H1 (cell line): Measurements from ENCODE around the gene PACSIN2. TPM values are rescaled to one million over a fixed set of nuclear protein-coding genes. Genes with fewer than 3 reads are reported as not detected.

ENCODE experiments used
- CTCF ChIA-PET: fragments of 300-600 bp; sonication (Branson Sonifier 250); formaldehyde crosslinking; loops from one replicate; lab custom pipeline; 2021; ENCODE audit not compliant: partially characterized antibody; lab: Charles Lee
- POLR2A ChIA-PET: fragments of 300-600 bp; sonication (Branson Sonifier 250); formaldehyde crosslinking; loops from one replicate; lab custom pipeline; 2021; ENCODE audit warnings: inconsistent platforms; ENCODE audit not compliant: partially characterized antibody; lab: Charles Lee
- DNase-seq, 2 experiments: peaks; one replicate each; pipeline versions ENCODE4 v3.0.0 to v3.0.0-alpha.2; 2010 to 2022; ENCODE audit warnings: low spot score in 2 of 2, low read depth in 1 of 2, mixed read lengths in 1 of 2
- FAIRE-seq: peaks from 2 replicates; lab custom pipeline; 2011; peaks lifted over from hg19 to GRCh38; lab: Jason Lieb, UNC
- H2AFZ ChIP-seq: 2 replicates; pipeline ENCODE4 v1.8.1; 2012; ENCODE audit warnings: low read length, inconsistent platforms
- H2AK5ac ChIP-seq: 2 replicates; pipeline ENCODE4 v1.6.1; 2013; ENCODE audit warnings: low read depth, low read length
- H2BK120ac ChIP-seq: replicated peaks from 2 replicates; pipeline ENCODE3; 2013; ENCODE audit warnings: low read depth, low read length, inconsistent platforms
- H2BK12ac ChIP-seq: 2 replicates; pipeline ENCODE4 v1.6.1; 2013; ENCODE audit warnings: low read depth, low read length
- H2BK15ac ChIP-seq: 2 replicates; pipeline ENCODE4 v1.6.1; 2013; ENCODE audit warnings: low read length
- H2BK20ac ChIP-seq: 2 replicates; pipeline ENCODE4 v1.6.1; 2013; ENCODE audit warnings: low read length
- H2BK5ac ChIP-seq: 2 replicates; pipeline ENCODE4 v1.6.1; 2013; ENCODE audit warnings: low read depth, low read length
- H3K14ac ChIP-seq: 2 replicates; pipeline ENCODE4 v1.6.1; 2013; ENCODE audit warnings: inconsistent platforms; ENCODE audit not compliant: insufficient read length
- H3K18ac ChIP-seq: 2 replicates; pipeline ENCODE4 v1.6.1; 2013; ENCODE audit warnings: low read length; ENCODE audit errors: extremely low read depth
- H3K23ac ChIP-seq: 2 replicates; pipeline ENCODE4 v1.6.1; 2013; ENCODE audit warnings: inconsistent platforms; ENCODE audit not compliant: insufficient read length
- H3K23me2 ChIP-seq: 2 replicates; pipeline ENCODE4 v1.6.1; 2013; ENCODE audit warnings: low read depth, low read length
- H3K27ac ChIP-seq: 2 replicates; pipeline ENCODE4 v1.6.1; 2011; ENCODE audit warnings: low read depth, low read length, inconsistent platforms
- H3K27me3 ChIP-seq, 4 experiments: replicated peaks in 1 of 4; 1 replicate in 1 of 4; 2 replicates in 3 of 4; pipeline versions ENCODE4 v1.6.1 to v1.8.1; 2011 to 2013; ENCODE audit warnings: low read length in 3 of 4, mild to moderate bottlenecking in 3 of 4, inconsistent platforms in 2 of 4, mixed read lengths in 2 of 4, moderate library complexity in 1 of 4; ENCODE audit not compliant: control insufficient read depth in 3 of 4, insufficient read depth in 3 of 4; ENCODE audit errors: extremely low read depth in 1 of 4
- H3K36me3 ChIP-seq, 4 experiments: 2 replicates each; pipeline versions ENCODE4 v1.6.1 to v1.8.1; 2011 to 2013; ENCODE audit warnings: mild to moderate bottlenecking in 4 of 4, low read length in 3 of 4, moderate library complexity in 2 of 4, control low read depth in 1 of 4, inconsistent platforms in 1 of 4; ENCODE audit not compliant: insufficient read depth in 4 of 4, control insufficient read depth in 2 of 4
- H3K4ac ChIP-seq: replicated peaks from 2 replicates; pipeline ENCODE3; 2013; ENCODE audit warnings: low read length, low read depth, mixed read lengths, inconsistent platforms; ENCODE audit not compliant: insufficient read length
- H3K4me1 ChIP-seq, 4 experiments: replicated peaks in 1 of 4; 1 replicate in 1 of 4; 2 replicates in 3 of 4; pipeline versions ENCODE4 v1.6.1 to v1.8.1; 2011 to 2013; ENCODE audit warnings: low read length in 3 of 4, inconsistent platforms in 2 of 4, mixed read lengths in 1 of 4; ENCODE audit not compliant: insufficient read depth in 4 of 4, control insufficient read depth in 3 of 4
- H3K4me2 ChIP-seq, 2 experiments: 2 replicates each; pipeline versions ENCODE4 v1.6.1 to v1.8.1; 2011 to 2013; ENCODE audit warnings: low read depth in 2 of 2, low read length in 2 of 2, control low read depth in 1 of 2, inconsistent platforms in 1 of 2, mild to moderate bottlenecking in 1 of 2; ENCODE audit not compliant: insufficient read depth in 1 of 2
- H3K4me3 ChIP-seq, 4 experiments: fragments of 200-600, 300-600 bp in 1 of 4; sonication (generic), shearing (Covaris generic), sonication (Bioruptor Twin) in 1 of 4; 2 replicates each; pipeline versions ENCODE4 v1.5.1 to v1.8.1; 2011 to 2016; ENCODE audit warnings: low read length in 4 of 4, low read depth in 3 of 4, control low read depth in 2 of 4, inconsistent platforms in 2 of 4, mild to moderate bottlenecking in 2 of 4, mixed read lengths in 1 of 4, moderate library complexity in 1 of 4; ENCODE audit not compliant: insufficient read depth in 2 of 4; ENCODE audit errors: extremely low read depth in 1 of 4
- H3K56ac ChIP-seq: replicated peaks from 2 replicates; pipeline ENCODE3; 2013; ENCODE audit warnings: low read depth, mild to moderate bottlenecking, mixed read lengths, low read length, inconsistent platforms; ENCODE audit not compliant: insufficient read length
- H3K79me1 ChIP-seq: 2 replicates; pipeline ENCODE4 v1.6.1; 2013; ENCODE audit warnings: low read depth, low read length, control low read depth
- H3K79me2 ChIP-seq, 2 experiments: 2 replicates each; pipeline versions ENCODE4 v1.6.1 to v1.8.1; 2012 to 2013; ENCODE audit warnings: low read length in 2 of 2, mild to moderate bottlenecking in 2 of 2, inconsistent platforms in 1 of 2; ENCODE audit not compliant: insufficient read depth in 2 of 2, control insufficient read depth in 1 of 2
- H3K9ac ChIP-seq, 4 experiments: replicated peaks in 1 of 4; 1 replicate in 1 of 4; 2 replicates in 3 of 4; pipeline versions ENCODE4 v1.6.1 to v1.8.1; 2011 to 2013; ENCODE audit warnings: low read depth in 3 of 4, low read length in 3 of 4, control low read depth in 2 of 4, mild to moderate bottlenecking in 2 of 4, moderate library complexity in 2 of 4, inconsistent platforms in 1 of 4; ENCODE audit errors: extremely low read depth in 1 of 4
- H3K9me3 ChIP-seq, 2 experiments: 2 replicates each; pipeline versions ENCODE4 v1.6.1 to v1.8.1; 2012 to 2013; ENCODE audit warnings: mild to moderate bottlenecking in 2 of 2, moderate library complexity in 2 of 2, control low read depth in 1 of 2, inconsistent platforms in 1 of 2, low read depth in 1 of 2, low read length in 1 of 2, mixed read lengths in 1 of 2; ENCODE audit not compliant: insufficient read depth in 2 of 2
- H4K20me1 ChIP-seq, 2 experiments: replicated peaks in 1 of 2; 2 replicates each; pipeline versions ENCODE3 to v1.8.1; 2011 to 2013; ENCODE audit warnings: inconsistent platforms in 2 of 2, low read length in 2 of 2, mild to moderate bottlenecking in 1 of 2; ENCODE audit not compliant: insufficient read depth in 2 of 2, control insufficient read depth in 1 of 2
- H4K5ac ChIP-seq: 2 replicates; pipeline ENCODE4 v1.6.1; 2013; ENCODE audit warnings: low read length, low read depth, mixed read lengths, inconsistent platforms; ENCODE audit not compliant: insufficient read length
- H4K8ac ChIP-seq: 2 replicates; pipeline ENCODE4 v1.8.0; 2013; ENCODE audit warnings: mild to moderate bottlenecking, moderate library complexity, low read length, inconsistent platforms; ENCODE audit not compliant: insufficient read depth; ENCODE audit errors: extremely low read depth
- H4K91ac ChIP-seq: replicated peaks from 2 replicates; pipeline ENCODE3; 2013; ENCODE audit warnings: low read length, mixed read lengths, inconsistent platforms; ENCODE audit not compliant: insufficient read length
- CTCF ChIP-seq, 3 experiments: IDR thresholded peaks; 1 replicate in 2 of 3; 2 replicates in 1 of 3; pipeline versions ENCODE4 v1.5.1 to v1.6.1; 2011; ENCODE audit warnings: low read length in 3 of 3, mild to moderate bottlenecking in 3 of 3, inconsistent platforms in 2 of 3, low read depth in 1 of 3, moderate library complexity in 1 of 3; ENCODE audit not compliant: insufficient read depth in 1 of 3; ENCODE audit errors: control extremely low read depth in 1 of 3
- EZH2 ChIP-seq: fragments of 200-600 bp; sonication (generic); IDR thresholded peaks from 2 replicates; pipeline ENCODE4 v1.7.1; 2012; ENCODE audit warnings: low read depth, mild to moderate bottlenecking, moderate library complexity, low read length, inconsistent platforms; ENCODE audit not compliant: severe bottlenecking
- PHF8 ChIP-seq: fragments of 200-600 bp; sonication (generic); conservative IDR thresholded peaks from 2 replicates; pipeline ENCODE4 v1.7.1; 2012; ENCODE audit warnings: low read depth, mild to moderate bottlenecking, inconsistent platforms, low read length, moderate library complexity
- RAD21 ChIP-seq, 2 experiments: IDR thresholded peaks in 1 of 2; conservative IDR thresholded peaks in 1 of 2; 2 replicates each; pipeline ENCODE4 v1.6.1; 2011; ENCODE audit warnings: low read depth in 2 of 2, low read length in 2 of 2, improper control_type of control experiment in 1 of 2, inconsistent platforms in 1 of 2, mild to moderate bottlenecking in 1 of 2, moderate library complexity in 1 of 2
- SUZ12 ChIP-seq: fragments of 200-600 bp; sonication (generic); IDR thresholded peaks from 2 replicates; pipeline ENCODE4 v1.6.1; 2012; ENCODE audit warnings: mild to moderate bottlenecking, inconsistent platforms, low read length, moderate library complexity, mixed read lengths
- WGBS, 2 experiments: shearing (Covaris generic) in 1 of 2; methylation state at CpG; one replicate each; pipeline versions ENCODE4 v1.1.6 to v1.1.7; 2013 to 2015; ENCODE audit warnings: low lambda C conversion rate in 2 of 2, mixed read lengths in 2 of 2, inconsistent platforms in 1 of 2, low coverage in 1 of 2, missing lambda C conversion rate in 1 of 2; ENCODE audit not compliant: insufficient replicate concordance in 2 of 2, insufficient coverage in 1 of 2, insufficient read length in 1 of 2; ENCODE audit errors: extremely low coverage in 1 of 2, missing lambda C conversion rate in 1 of 2; 5-methylcytosine and 5-hydroxymethylcytosine counted together
- polyA plus RNA-seq, 7 experiments: library from polyadenylated mRNA; depleted of rRNA in 3 of 7; stranded (reverse) in 5 of 7; unstranded in 2 of 7; fragments of >200 nt in 5 of 7; fragments of 200-250 nt in 2 of 7; gene quantifications; 1 replicate in 5 of 7; 2 replicates in 1 of 7; 4 replicates in 1 of 7; pipeline versions ENCODE4 v1.2.1 to v1.2.3, GENCODE V29; 2011 to 2013; ENCODE audit warnings: missing spikeins in 2 of 7, mixed read lengths in 2 of 7
- total RNA-seq: library from RNA; stranded (reverse); fragmentation: NEBNext Ultra II Directional; extraction: Animal tissue kit (Norgen Biotek cat#: 25700); gene quantifications from 2 replicates; pipeline ENCODE4 v1.2.1, GENCODE V29; 2021

The PACSIN2 gene
- total and polyA plus RNA-seq, 2 of the 8 experiments (the other 6 are each of a cell fraction or from before 2014, with no cell fraction given): 44.8 to 64.2 TPM

GRCh38 chr22:43038325-43038724 lies 23.4 kb upstream of the PACSIN2 start:
- Histone ChIP-seq H3K23ac (no peak overlapping the region), H2BK120ac (no peak overlapping the region), H2BK12ac (no peak overlapping the region), H3K14ac (no peak overlapping the region), H3K4me2 (no peak overlapping the region), H3K27me3 (no peaks in the 10 kb centered on the region), H3K9me3 (no peaks in the 10 kb centered on the region; a peak in 1 of 4 replicates), H2BK20ac (no peak overlapping the region), H4K5ac (no peak overlapping the region), H2AFZ (no peak overlapping the region), H4K91ac (no peak overlapping the region), H3K4me3 (no peak overlapping the region), H3K4ac (no peak overlapping the region), H3K79me1 (no peaks in the 10 kb centered on the region), H4K8ac (no peak overlapping the region), H3K27ac (no peak overlapping the region), H4K20me1 (no peaks in the 10 kb centered on the region), H3K79me2 (no peaks in the 10 kb centered on the region), H3K9ac (no peak overlapping the region), H3K36me3 (no peaks in the 10 kb centered on the region), H3K18ac (no peak overlapping the region), H3K4me1 (peaks cover 0 to 3% (median 0%) of the 10 kb centered on the region in 4 experiments; a peak in 3 of 7 replicates), H3K23me2 (no peaks in the 10 kb centered on the region), H2AK5ac (no peak overlapping the region), H3K56ac (no peak overlapping the region), H2BK15ac (no peak overlapping the region), H2BK5ac (no peak overlapping the region)
- ChIA-PET POLR2A (interaction anchor here (1.6 kb wide), 1 partner anchor 23 kb away, joined by 6 read pairs; the partner anchor contains the start of gene PACSIN2), CTCF (interaction anchor here (0.9 to 1.7 kb wide), 4 partner anchors 13 to 375 kb away, joined by 3 to 5 read pairs (median 4); no protein-coding TSS in a partner anchor)
- FAIRE-seq: no peak
- DNase-seq: no peak
- WGBS, 2 experiments: 94% methylated on average over 15 of the region's 15 CpGs; no CpG with 5 or more reads in 1 of the 2 experiments
- TF ChIP-seq RAD21 (IDR thresholded peaks at IDR 0.05 in 1 of 2, conservative IDR thresholded peaks at IDR 0.05 in 1 of 2; ENCODE audit: low read depth in 2 of 2, low read length in 2 of 2) (no peak), SUZ12 (no peak), EZH2 (no peak), CTCF (IDR thresholded peaks at IDR 0.05; ENCODE audit: control extremely low read depth in 1 of 3, insufficient read depth in 1 of 3, low read depth in 1 of 3, low read length in 3 of 3) (no peak), PHF8 (no peak)
